Upper lobe of right lung (tissue), 1 donor: ENCODE results near the gene GJA4. TPM values are rescaled to one million over a fixed set of nuclear protein-coding genes. Genes with fewer than 3 reads are reported as not detected.

Experiments
- ATAC-seq: fragments of 200-7000 bp; cut with Tn5 transposase; one replicate; pipeline ENCODE4 v1.9.1; 2020; ENCODE audit warnings: mild to moderate bottlenecking, moderate library complexity
- DNase-seq: peaks from one replicate; pipeline ENCODE4 v3.0.0-alpha.2; 2020
- H3K27ac ChIP-seq: fragments of 200-600 bp; one replicate; pipeline ENCODE4 v1.8.0; 2022
- H3K27me3 ChIP-seq: fragments of 200-600 bp; one replicate; pipeline ENCODE4 v1.8.0; 2022; ENCODE audit warnings: mild to moderate bottlenecking
- H3K36me3 ChIP-seq: fragments of 200-600 bp; one replicate; pipeline ENCODE4 v1.8.0; 2022
- H3K4me1 ChIP-seq: fragments of 200-600 bp; one replicate; pipeline ENCODE4 v1.8.0; 2022
- H3K4me3 ChIP-seq: fragments of 200-600 bp; one replicate; pipeline ENCODE4 v1.8.0; 2022; ENCODE audit warnings: mild to moderate bottlenecking
- H3K9me3 ChIP-seq: fragments of 200-600 bp; one replicate; pipeline ENCODE4 v1.8.0; 2022
- CTCF ChIP-seq: fragments of 200-600 bp; IDR thresholded peaks from one replicate; pipeline ENCODE4 v1.8.0; 2022; ENCODE audit warnings: antibody characterized with exemption
- intact Hi-C: fragments of 100-400 bp; cut with DNase I; formaldehyde crosslinking; loops from one replicate; pipeline ENCODE4 v1.11.0; 2022
- long read RNA-seq: library from polyadenylated mRNA; unstranded; transcript quantifications from one replicate; pipeline ENCODE4 v2.0.0, GENCODE V29; 2021
- total RNA-seq: library from RNA; stranded (reverse); fragmentation: NEBNext Ultra II Directional; extraction: Animal tissue kit (Norgen Biotek cat#: 25700); gene quantifications from one replicate; pipeline ENCODE4 v1.2.1, GENCODE V29; 2021
- donor health status: DM: no; HTN: yes; CAD: no; lungs with severe emphysema.

The GJA4 gene
- total RNA-seq, result 20.0 TPM
- long read RNA-seq, transcript GJA4-201 (2 exons, 1,622 nt), result major isoform, 11 of 19 reads
- long read RNA-seq, partial matches to known transcripts, result 6 of 19 reads
- long read RNA-seq, other reads (novel, unspliced or antisense), result 0 of 19 reads

- H3K4me3 ChIP-seq, result peak within 1 kb of the TSS; percentile 49
- no peak within 1 kb of the TSS for H3K27ac ChIP-seq
- H3K9me3 ChIP-seq, result no peaks in the 10 kb centered on the region
- no peaks in the 10 kb centered on the region for H3K36me3 ChIP-seq
- peaks cover 8% of the 10 kb centered on the region for H3K27me3 ChIP-seq
- no peaks in the 10 kb centered on the region for H3K4me1 ChIP-seq
- intact Hi-C loops, result loop anchor here (5.0 kb wide), 1 partner anchor 59 kb away; no protein-coding TSS in a partner anchor
- no peak for TF ChIP-seq CTCF
- ATAC-seq, result no peak
- DNase-seq, result no peak
These were observed at the start of gene GJA4 for GRCh38 chr1:34792868-34793727. Gene GJA4 (plus strand): TSS chr1:34792999. CDS start chr1:34794214, 1,215 bp downstream.

DNA sequence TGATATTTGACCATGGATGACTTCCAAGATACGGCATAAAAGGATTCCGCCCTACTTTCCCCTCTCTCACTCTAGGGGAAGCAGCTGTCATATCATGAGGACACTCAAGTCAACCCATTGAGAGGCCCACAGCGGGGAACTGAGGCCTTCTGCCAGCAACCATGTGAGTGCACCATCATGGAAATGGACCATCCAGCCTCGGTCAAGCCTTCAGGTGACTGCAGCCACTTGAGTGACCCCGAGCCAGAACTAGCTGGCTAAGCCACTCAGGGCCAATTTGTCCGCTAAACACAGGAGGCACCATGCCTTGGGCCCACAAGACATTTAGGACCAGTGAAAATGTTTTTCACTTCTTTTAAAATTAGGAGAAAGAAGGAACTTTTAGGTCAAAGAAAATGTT, 49.0 kb upstream of the GJA4 start:
- H3K9me3 ChIP-seq, result no peaks in the 10 kb centered on the region
- no peak for TF ChIP-seq CTCF
- intact Hi-C loops, result no loop called here

GRCh38 chr1:34744851-34745250, 47.9 kb upstream of the GJA4 start:
- ATAC-seq, result no peak
- no peaks in the 10 kb centered on the region for H3K36me3 ChIP-seq
- H3K9me3 ChIP-seq, result no peaks in the 10 kb centered on the region
- DNase-seq, result no peak
- no peaks in the 10 kb centered on the region for H3K27me3 ChIP-seq
- no peak overlapping the region for H3K4me3 ChIP-seq
- H3K4me1 ChIP-seq, result peaks cover 3% of the 10 kb centered on the region
- intact Hi-C loops, result no loop called here
- TF ChIP-seq CTCF, result no peak
- H3K27ac ChIP-seq, result no peak overlapping the region

More for the DNA sequence above, 49.0 kb upstream of the GJA4 start:
- ATAC-seq (no peak), DNase-seq (no peak)
- Histone ChIP-seq H3K4me1 (peaks cover 3% of the 10 kb centered on the region), H3K36me3 (no peaks in the 10 kb centered on the region), H3K27me3 (no peaks in the 10 kb centered on the region), H3K4me3 (no peak overlapping the region), H3K27ac (no peak overlapping the region)

- H3K27ac ChIP-seq, result no peak overlapping the region
- H3K36me3 ChIP-seq, result no peaks in the 10 kb centered on the region
- no peak for DNase-seq
- ATAC-seq, result no peak
- no peak for TF ChIP-seq CTCF
- no peaks in the 10 kb centered on the region for H3K9me3 ChIP-seq
- H3K4me1 ChIP-seq, result peaks cover 3% of the 10 kb centered on the region
- intact Hi-C loops, result no loop called here
- no peak overlapping the region for H3K4me3 ChIP-seq
- no peaks in the 10 kb centered on the region for H3K27me3 ChIP-seq
These were observed 47.1 kb upstream of the GJA4 start for GRCh38 chr1:34745666-34746065.

- no peaks in the 10 kb centered on the region for H3K9me3 ChIP-seq
- H3K27me3 ChIP-seq, result no peaks in the 10 kb centered on the region
- ATAC-seq, result no peak
- DNase-seq, result no peak
- H3K4me3 ChIP-seq, result no peak overlapping the region
- no peak for TF ChIP-seq CTCF
- H3K27ac ChIP-seq, result no peak overlapping the region
- H3K36me3 ChIP-seq, result no peaks in the 10 kb centered on the region
- intact Hi-C loops, result no loop called here
- H3K4me1 ChIP-seq, result peaks cover 3% of the 10 kb centered on the region
These were observed 46.7 kb upstream of the GJA4 start for GRCh38 chr1:34746101-34746500.
